HG02943 (cell line): ENCODE data around the gene GLUD1.
"Not testable (repeated sequence)": the region's sequence is repeated elsewhere in the genome, so short reads cannot be mapped to it uniquely, and the experiment has no call there.

Experiments used
- ATAC-seq: cut with Tn5 transposase; IDR thresholded peaks from one replicate; pipeline ENCODE4 v1.9.1; 2021; ENCODE audit warnings: mild to moderate bottlenecking, low read depth, moderate library complexity; ENCODE audit not compliant: unreplicated experiment

The GLUD1 gene

GRCh38 chr10:87007674-87008073 is 87.0 kb downstream of the GLUD1 start:
- not testable (repeated sequence) for ATAC-seq

- ATAC-seq: not testable (repeated sequence)
These were observed 87.5 kb downstream of the GLUD1 start for GRCh38 chr10:87007124-87007523.

GRCh38 chr10:87000491-87000890 is 94.2 kb downstream of the GLUD1 start:
- ATAC-seq: no peak
